ENCODE data around the gene DMRT1. TPM values are rescaled to one million over a fixed set of nuclear protein-coding genes. Genes with fewer than 3 reads are reported as not detected.

DMRT1 gene
- not detected in 3 replicates for total RNA-seq
- long read RNA-seq, result 0 reads

DNA sequence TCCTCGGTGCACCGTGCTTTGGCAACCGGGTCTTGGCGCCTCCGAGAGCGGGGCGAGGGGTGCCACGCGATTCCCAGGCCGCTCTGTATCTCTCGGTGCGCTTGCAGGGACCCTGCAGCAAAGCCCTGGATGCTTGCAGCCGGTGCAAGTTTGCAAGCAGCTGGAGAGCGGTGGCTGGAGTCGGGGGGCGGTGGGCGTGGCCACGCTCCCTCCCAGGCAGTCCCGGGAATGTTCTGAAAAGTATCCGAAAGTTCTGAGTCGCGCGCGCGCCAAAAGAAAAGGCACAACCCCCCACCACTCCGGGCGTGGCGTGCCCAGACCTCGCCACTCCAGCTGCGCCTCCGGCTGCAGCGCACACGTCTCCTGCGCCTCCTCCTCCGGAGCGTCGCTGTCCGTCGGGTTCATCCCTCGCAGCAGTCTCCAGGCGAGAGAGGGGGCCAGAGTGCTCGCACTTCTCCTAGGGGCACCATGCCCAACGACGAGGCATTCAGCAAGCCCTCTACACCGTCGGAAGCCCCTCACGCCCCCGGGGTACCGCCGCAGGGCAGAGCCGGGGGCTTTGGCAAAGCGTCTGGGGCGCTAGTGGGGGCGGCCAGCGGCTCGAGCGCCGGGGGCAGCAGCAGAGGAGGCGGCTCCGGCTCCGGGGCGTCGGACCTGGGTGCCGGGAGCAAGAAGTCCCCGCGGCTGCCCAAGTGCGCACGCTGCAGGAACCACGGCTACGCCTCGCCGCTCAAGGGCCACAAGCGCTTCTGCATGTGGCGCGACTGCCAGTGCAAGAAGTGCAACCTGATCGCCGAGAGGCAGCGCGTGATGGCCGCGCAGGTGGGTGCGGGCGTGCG lies at the start of gene DMRT1:
Gene DMRT1 (plus strand): TSS at position 327 of the 839 bp plus-strand sequence. CDS start 142 bp downstream, at position 469.
- Mint-ChIP-seq H3K4me1 (ENCODE audit: low read depth) (peaks cover 3% of the 10 kb centered on the region), H3K27me3 (ENCODE audit: low read depth) (peaks cover 52% of the 10 kb centered on the region), H3K36me3 (ENCODE audit: low read depth) (no peaks in the 10 kb centered on the region), H3K27ac (ENCODE audit: unreplicated experiment) (no peak within 1 kb of the TSS), H3K4me3 (ENCODE audit: unreplicated experiment) (no peak within 1 kb of the TSS), H3K9me3 (ENCODE audit: low read depth) (no peaks in the 10 kb centered on the region)
- TF ChIP-seq, protein P1, sequence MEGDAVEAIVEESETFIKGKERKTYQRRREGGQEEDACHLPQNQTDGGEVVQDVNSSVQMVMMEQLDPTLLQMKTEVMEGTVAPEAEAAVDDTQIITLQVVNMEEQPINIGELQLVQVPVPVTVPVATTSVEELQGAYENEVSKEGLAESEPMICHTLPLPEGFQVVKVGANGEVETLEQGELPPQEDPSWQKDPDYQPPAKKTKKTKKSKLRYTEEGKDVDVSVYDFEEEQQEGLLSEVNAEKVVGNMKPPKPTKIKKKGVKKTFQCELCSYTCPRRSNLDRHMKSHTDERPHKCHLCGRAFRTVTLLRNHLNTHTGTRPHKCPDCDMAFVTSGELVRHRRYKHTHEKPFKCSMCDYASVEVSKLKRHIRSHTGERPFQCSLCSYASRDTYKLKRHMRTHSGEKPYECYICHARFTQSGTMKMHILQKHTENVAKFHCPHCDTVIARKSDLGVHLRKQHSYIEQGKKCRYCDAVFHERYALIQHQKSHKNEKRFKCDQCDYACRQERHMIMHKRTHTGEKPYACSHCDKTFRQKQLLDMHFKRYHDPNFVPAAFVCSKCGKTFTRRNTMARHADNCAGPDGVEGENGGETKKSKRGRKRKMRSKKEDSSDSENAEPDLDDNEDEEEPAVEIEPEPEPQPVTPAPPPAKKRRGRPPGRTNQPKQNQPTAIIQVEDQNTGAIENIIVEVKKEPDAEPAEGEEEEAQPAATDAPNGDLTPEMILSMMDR (IDR thresholded peaks at IDR 0.05), result no peak
- DNase-seq (ENCODE audit: low spot score), result no peak

DNA sequence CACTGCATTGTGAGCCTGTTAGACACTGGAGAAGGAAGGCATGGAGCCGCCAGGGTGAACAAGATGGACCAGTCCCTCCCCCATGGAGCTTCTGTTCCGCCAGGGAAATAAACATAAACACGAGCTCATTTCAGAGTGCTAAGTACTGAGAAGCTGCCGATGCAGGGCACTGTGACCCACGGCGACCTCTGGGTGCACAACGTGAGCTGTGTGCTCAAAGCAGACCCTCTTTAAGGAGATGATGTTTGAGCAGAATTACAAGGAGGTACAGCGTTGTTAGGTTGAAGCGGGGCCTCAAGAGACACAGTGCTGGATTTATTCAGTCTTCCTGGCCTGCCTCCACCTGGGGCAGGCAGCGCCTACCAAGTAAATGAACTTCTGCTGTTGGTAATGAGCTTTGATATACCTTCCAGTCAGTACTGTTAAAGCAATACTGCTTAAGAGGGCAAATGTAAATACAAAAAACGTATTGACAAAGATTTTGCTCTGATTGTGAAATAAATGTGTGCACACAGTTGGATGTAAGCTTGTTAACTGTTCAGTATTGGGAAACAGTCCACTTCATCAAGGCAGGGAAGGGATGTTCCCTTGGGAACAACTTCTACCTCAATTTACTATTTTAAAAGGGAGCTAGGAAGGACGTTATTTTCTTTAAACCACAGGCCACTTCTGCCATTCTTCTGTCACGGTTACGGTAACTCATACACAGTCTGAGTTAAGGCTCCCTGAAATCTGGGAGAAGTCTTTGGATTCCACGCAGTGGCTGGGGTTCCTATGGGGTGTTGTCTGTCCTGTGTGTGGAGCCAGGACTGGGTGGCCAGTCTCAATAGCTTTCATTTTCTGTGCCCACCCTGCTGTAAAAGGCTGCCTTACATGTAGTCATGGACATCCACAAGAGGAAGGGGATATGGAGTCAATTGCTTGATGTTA lies 48.9 kb upstream of the DMRT1 start:
- peaks cover 12% of the 10 kb centered on the region for H3K27me3 Mint-ChIP-seq (ENCODE audit: low read depth)
- H3K9me3 Mint-ChIP-seq (ENCODE audit: low read depth), result peaks cover 5% of the 10 kb centered on the region
- TF ChIP-seq, protein P1 (IDR thresholded peaks at IDR 0.05), result no peak
- H3K4me3 Mint-ChIP-seq (ENCODE audit: unreplicated experiment), result no peak overlapping the region
- H3K27ac Mint-ChIP-seq (ENCODE audit: unreplicated experiment), result no peak overlapping the region
- H3K4me1 Mint-ChIP-seq (ENCODE audit: low read depth), result no peaks in the 10 kb centered on the region
- DNase-seq (ENCODE audit: low spot score), result no peak
- no peaks in the 10 kb centered on the region for H3K36me3 Mint-ChIP-seq (ENCODE audit: low read depth)

- H3K4me1 Mint-ChIP-seq (ENCODE audit: low read depth), result no peaks in the 10 kb centered on the region
- TF ChIP-seq, protein P1 (IDR thresholded peaks at IDR 0.05), result no peak
- H3K9me3 Mint-ChIP-seq (ENCODE audit: low read depth), result peaks cover 5% of the 10 kb centered on the region
- no peak for DNase-seq (ENCODE audit: low spot score)
- no peak overlapping the region for H3K4me3 Mint-ChIP-seq (ENCODE audit: unreplicated experiment)
- H3K36me3 Mint-ChIP-seq (ENCODE audit: low read depth), result no peaks in the 10 kb centered on the region
- peaks cover 12% of the 10 kb centered on the region for H3K27me3 Mint-ChIP-seq (ENCODE audit: low read depth)
- no peak overlapping the region for H3K27ac Mint-ChIP-seq (ENCODE audit: unreplicated experiment)
Observed at GRCh38 chr9:794386-794785, 47.1 kb upstream of the DMRT1 start.

GRCh38 chr9:795869-796268 lies 45.6 kb upstream of the DMRT1 start:
- Mint-ChIP-seq H3K27me3 (ENCODE audit: low read depth) (peaks cover 11% of the 10 kb centered on the region), H3K36me3 (ENCODE audit: low read depth) (no peaks in the 10 kb centered on the region)

More at GRCh38 chr9:795869-796268, 45.6 kb upstream of the DMRT1 start:
- DNase-seq (ENCODE audit: low spot score), result no peak
- TF ChIP-seq, protein P1 (IDR thresholded peaks at IDR 0.05), result no peak
- Mint-ChIP-seq H3K4me3 (ENCODE audit: unreplicated experiment) (no peak overlapping the region), H3K4me1 (ENCODE audit: low read depth) (peaks cover under 1% of the 10 kb centered on the region), H3K9me3 (ENCODE audit: low read depth) (peaks cover 5% of the 10 kb centered on the region), H3K27ac (ENCODE audit: unreplicated experiment) (no peak overlapping the region)
